ENCODE results near the gene TRPM1. TPM values are rescaled to one million over a fixed set of nuclear protein-coding genes. Genes with fewer than 3 reads are reported as not detected.

Gene TRPM1
- total RNA-seq, 1 donor from 2014 or later, result not detected

DNA sequence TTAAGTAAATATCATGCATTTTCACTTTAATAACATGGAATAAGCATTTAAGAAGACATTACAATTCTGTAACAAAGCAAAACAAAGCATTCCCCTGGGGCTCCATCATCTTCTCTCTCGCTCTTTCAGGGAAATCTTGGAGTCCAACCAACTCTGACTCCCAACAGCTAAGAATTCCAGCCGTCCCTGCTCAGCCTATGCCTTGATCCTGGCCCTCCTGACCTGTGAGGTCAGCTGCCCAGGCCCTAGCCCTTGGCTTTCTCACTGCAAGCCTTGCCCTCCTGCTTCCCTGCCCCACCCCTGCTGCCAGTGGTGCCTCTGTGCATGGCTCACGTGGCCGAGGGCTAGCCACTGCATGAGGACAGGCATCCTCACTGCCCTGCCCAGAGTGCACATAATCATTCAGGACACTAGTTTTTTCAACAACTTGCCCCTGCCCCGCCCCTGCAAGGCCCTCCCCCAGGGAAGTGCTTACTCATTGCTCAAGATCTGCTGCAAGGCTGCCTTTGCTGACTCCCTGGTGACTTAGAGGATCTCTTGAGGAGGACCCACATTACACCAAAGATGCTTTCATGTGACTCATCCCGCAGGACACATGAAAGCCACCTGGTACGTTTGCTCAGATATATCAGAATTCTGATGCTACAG lies 147.7 kb downstream of the TRPM1 start:
- Histone ChIP-seq H3K36me3 (peaks cover 100% of the 10 kb centered on the region), H3K4me3 (no peak overlapping the region), H3K27ac (no peak overlapping the region), H3K9me3 (no peaks in the 10 kb centered on the region), H3K27me3 (ENCODE audit: low read depth) (no peaks in the 10 kb centered on the region), H3K4me1 (peaks cover 4% of the 10 kb centered on the region)
- DNase-seq, result no peak
- intact Hi-C loops (cut with DNase I), result no loop called here
- peak in 1 of 2 donors; percentile 37 for ATAC-seq
- TF ChIP-seq, protein P1, sequence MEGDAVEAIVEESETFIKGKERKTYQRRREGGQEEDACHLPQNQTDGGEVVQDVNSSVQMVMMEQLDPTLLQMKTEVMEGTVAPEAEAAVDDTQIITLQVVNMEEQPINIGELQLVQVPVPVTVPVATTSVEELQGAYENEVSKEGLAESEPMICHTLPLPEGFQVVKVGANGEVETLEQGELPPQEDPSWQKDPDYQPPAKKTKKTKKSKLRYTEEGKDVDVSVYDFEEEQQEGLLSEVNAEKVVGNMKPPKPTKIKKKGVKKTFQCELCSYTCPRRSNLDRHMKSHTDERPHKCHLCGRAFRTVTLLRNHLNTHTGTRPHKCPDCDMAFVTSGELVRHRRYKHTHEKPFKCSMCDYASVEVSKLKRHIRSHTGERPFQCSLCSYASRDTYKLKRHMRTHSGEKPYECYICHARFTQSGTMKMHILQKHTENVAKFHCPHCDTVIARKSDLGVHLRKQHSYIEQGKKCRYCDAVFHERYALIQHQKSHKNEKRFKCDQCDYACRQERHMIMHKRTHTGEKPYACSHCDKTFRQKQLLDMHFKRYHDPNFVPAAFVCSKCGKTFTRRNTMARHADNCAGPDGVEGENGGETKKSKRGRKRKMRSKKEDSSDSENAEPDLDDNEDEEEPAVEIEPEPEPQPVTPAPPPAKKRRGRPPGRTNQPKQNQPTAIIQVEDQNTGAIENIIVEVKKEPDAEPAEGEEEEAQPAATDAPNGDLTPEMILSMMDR (IDR thresholded peaks at IDR 0.05), result no peak

DNA sequence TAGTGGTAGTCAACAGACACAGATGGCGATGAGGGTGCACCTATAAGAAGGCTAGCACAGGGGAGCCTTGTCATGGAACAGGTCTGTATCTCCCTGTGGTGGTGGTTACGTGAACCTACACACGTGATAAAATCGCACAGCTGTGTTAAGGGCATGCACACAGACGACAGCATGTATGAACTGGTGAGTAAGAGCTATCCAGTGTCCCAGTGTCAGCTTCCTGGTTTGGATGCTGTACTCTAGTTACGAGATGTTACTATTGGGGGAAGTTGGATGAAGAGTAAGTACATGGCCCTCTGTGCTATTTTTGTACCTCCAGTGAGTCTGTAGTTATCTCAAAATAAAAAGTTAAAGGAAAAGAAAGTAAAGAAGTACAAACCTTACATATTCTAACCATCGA lies 148.3 kb downstream of the TRPM1 start:
- Histone ChIP-seq H3K9me3 (no peaks in the 10 kb centered on the region), H3K27me3 (ENCODE audit: low read depth) (no peaks in the 10 kb centered on the region), H3K36me3 (peaks cover 100% of the 10 kb centered on the region), H3K4me3 (no peak overlapping the region), H3K4me1 (peaks cover 4% of the 10 kb centered on the region), H3K27ac (no peak overlapping the region)
- TF ChIP-seq, protein P1 (IDR thresholded peaks at IDR 0.05), result no peak
- DNase-seq (no peak), ATAC-seq (no peak)
- intact Hi-C loops (cut with DNase I), result no loop called here

Small RNA genes lying within 50 kb of the gene (microRNA-seq; reads per million reads assigned to microRNA genes)
- gene MIR211 (ENCODE audit: borderline number of aligned reads), result 1.5 reads per million

Other genes with a start within 250 kb of the TRPM1 start
- 20.9 TPM for gene FAN1, start 197.8 kb downstream of the TRPM1 start, total RNA-seq
- gene MTMR10, start 110.1 kb downstream of the TRPM1 start, total RNA-seq, result 42.4 TPM
- 178 TPM for gene KLF13, start 225.1 kb upstream of the TRPM1 start, total RNA-seq

Measured in lower lobe of right lung (tissue), 2 donors.